HEK293T (cell line): ENCODE measurements around the gene HERC2.
"Not testable (repeated sequence)": the region's sequence is repeated elsewhere in the genome, so short reads cannot be mapped to it uniquely, and the experiment has no call there.

Source experiments
- CTCF ChIA-PET: fragments of 350-600 bp; formaldehyde crosslinking; extraction: SDS; loops from one replicate; lab custom pipeline; 2021; ENCODE audit warnings: antibody characterized with exemption, inconsistent platforms; lab: Yijun Ruan, JAX
- POLR2A ChIA-PET: fragments of 350-600 bp; formaldehyde crosslinking; extraction: SDS; loops from one replicate; lab custom pipeline; 2020; ENCODE audit warnings: antibody characterized with exemption, inconsistent platforms; lab: Yijun Ruan, JAX
- DNase-seq: peaks from one replicate; pipeline ENCODE4 v3.0.0; 2012; ENCODE audit warnings: mixed read lengths; ENCODE audit errors: extremely low spot score
- ARNT ChIP-seq: fragments of 450-650 bp; IDR thresholded peaks from 2 replicates; pipeline ENCODE4 v1.6.1; 2017; ENCODE audit warnings: mild to moderate bottlenecking
- BHLHE40 ChIP-seq: fragments of 450-650 bp; IDR thresholded peaks from 2 replicates; pipeline ENCODE4 v1.6.1; 2016; ENCODE audit warnings: mild to moderate bottlenecking, moderate library complexity, borderline replicate concordance
- CTBP1 ChIP-seq: fragments of 450-650 bp; IDR thresholded peaks from 2 replicates; pipeline ENCODE4 v1.6.1; 2016; ENCODE audit warnings: borderline replicate concordance
- ELF4 ChIP-seq: fragments of 450-650 bp; IDR thresholded peaks from 2 replicates; pipeline ENCODE4 v1.6.1; 2017; ENCODE audit warnings: antibody characterized with exemption
- FOXA1 ChIP-seq: fragments of 450-650 bp; IDR thresholded peaks from 2 replicates; pipeline ENCODE4 v1.6.1; 2016; ENCODE audit warnings: mild to moderate bottlenecking
- FOXK2 ChIP-seq: fragments of 450-650 bp; IDR thresholded peaks from 2 replicates; pipeline ENCODE4 v1.6.1; 2016; ENCODE audit warnings: mild to moderate bottlenecking
- FOXM1 ChIP-seq: fragments of 450-650 bp; IDR thresholded peaks from 2 replicates; pipeline ENCODE4 v1.6.1; 2017; ENCODE audit warnings: mild to moderate bottlenecking, borderline replicate concordance
- HDGF ChIP-seq: fragments of 450-650 bp; IDR thresholded peaks from 2 replicates; pipeline ENCODE4 v1.6.1; 2017; ENCODE audit warnings: antibody characterized with exemption, borderline replicate concordance
- L3MBTL2 ChIP-seq: fragments of 450-650 bp; conservative IDR thresholded peaks from 2 replicates; pipeline ENCODE4 v1.6.1; 2016; ENCODE audit warnings: mild to moderate bottlenecking
- LEF1 ChIP-seq: fragments of 450-650 bp; IDR thresholded peaks from 2 replicates; pipeline ENCODE4 v1.6.1; 2017; ENCODE audit warnings: mild to moderate bottlenecking, borderline replicate concordance
- NFRKB ChIP-seq: fragments of 450-650 bp; IDR thresholded peaks from 2 replicates; pipeline ENCODE4 v1.6.1; 2016; ENCODE audit warnings: mild to moderate bottlenecking, moderate library complexity
- SP1 ChIP-seq: fragments of 450-650 bp; IDR thresholded peaks from 2 replicates; pipeline ENCODE4 v1.6.1; 2017
- SUZ12 ChIP-seq: fragments of 450-650 bp; IDR thresholded peaks from 2 replicates; pipeline ENCODE4 v1.6.1; 2016; ENCODE audit warnings: mild to moderate bottlenecking
- TARDBP ChIP-seq: fragments of 450-650 bp; IDR thresholded peaks from 2 replicates; pipeline ENCODE4 v1.6.1; 2016
- ZNF384 ChIP-seq: fragments of 450-650 bp; IDR thresholded peaks from 2 replicates; pipeline ENCODE4 v1.6.1; 2016
- TF ChIP-seq, protein P1 (sequence below): fragments of 450-650 bp; IDR thresholded peaks from 2 replicates; pipeline ENCODE4 v1.6.1; 2016

The HERC2 gene

DNA sequence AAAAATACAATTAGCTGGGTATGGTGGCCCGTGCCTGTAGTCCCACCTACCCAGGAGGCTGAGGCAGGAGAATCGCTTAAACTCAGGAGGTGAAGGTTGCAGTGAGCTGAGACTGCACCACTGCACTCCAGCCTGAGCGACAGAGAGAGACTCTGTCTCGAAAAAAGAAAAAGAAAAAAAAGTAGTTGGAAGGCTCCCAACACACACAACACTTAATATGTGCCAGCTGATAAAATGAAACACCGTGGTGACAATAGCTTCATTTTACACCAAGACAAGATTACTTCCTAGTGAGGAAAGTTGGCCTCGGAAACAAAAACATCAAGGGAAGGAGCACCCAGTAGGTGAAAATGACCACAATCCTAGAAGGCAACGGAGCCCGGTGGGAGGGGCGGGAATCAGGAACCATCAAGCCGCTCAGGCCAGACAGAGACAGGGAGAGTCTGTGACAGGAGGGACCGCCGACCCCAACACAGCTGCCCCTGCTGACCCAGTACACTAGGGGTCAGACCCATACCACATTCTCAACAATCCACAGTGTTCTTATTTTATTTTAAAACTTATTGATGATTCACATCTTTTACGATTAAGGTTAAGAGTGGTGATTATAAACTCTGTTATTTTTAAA, 168.4 kb downstream of the HERC2 start:
- POLR2A ChIA-PET = no interaction called here
- DNase-seq = no peak
- CTCF ChIA-PET = no interaction called here
- TF ChIP-seq FOXA1 = no peak
- no peak for TF ChIP-seq SP1
- TF ChIP-seq ZNF384 = no peak
- TF ChIP-seq BHLHE40 = no peak
- TF ChIP-seq CTBP1 = no peak
- TF ChIP-seq FOXK2 = no peak
- no peak for TF ChIP-seq L3MBTL2
- no peak for TF ChIP-seq SUZ12
- no peak for TF ChIP-seq HDGF
- no peak for TF ChIP-seq ARNT
- TF ChIP-seq, protein P1, sequence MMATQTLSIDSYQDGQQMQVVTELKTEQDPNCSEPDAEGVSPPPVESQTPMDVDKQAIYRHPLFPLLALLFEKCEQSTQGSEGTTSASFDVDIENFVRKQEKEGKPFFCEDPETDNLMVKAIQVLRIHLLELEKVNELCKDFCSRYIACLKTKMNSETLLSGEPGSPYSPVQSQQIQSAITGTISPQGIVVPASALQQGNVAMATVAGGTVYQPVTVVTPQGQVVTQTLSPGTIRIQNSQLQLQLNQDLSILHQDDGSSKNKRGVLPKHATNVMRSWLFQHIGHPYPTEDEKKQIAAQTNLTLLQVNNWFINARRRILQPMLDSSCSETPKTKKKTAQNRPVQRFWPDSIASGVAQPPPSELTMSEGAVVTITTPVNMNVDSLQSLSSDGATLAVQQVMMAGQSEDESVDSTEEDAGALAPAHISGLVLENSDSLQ = no peak
- no peak for TF ChIP-seq LEF1
- no peak for TF ChIP-seq TARDBP
- TF ChIP-seq NFRKB = no peak
- TF ChIP-seq FOXM1 = no peak
- no peak for TF ChIP-seq ELF4

DNA sequence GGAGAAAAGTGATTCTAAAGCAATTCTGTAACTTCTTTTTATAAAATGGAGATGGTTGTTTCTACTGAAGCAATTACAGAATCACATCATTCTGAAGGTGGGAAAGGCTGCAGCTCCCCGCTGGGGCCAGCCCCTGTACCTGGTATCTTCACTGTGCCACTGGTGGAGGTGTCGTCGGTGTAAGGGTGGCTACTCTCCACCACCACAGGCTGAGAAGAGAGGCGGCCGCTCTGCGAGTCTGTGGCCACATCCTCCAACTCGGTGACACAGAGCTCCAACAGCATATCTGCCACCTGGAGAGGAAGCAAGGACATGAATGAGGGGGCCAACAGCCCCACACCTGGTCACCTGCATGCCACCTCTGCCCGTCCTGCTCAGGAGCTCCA, 169.4 kb downstream of the HERC2 start:
- DNase-seq, CTCF ChIA-PET, POLR2A ChIA-PET: not testable (repeated sequence)

DNA sequence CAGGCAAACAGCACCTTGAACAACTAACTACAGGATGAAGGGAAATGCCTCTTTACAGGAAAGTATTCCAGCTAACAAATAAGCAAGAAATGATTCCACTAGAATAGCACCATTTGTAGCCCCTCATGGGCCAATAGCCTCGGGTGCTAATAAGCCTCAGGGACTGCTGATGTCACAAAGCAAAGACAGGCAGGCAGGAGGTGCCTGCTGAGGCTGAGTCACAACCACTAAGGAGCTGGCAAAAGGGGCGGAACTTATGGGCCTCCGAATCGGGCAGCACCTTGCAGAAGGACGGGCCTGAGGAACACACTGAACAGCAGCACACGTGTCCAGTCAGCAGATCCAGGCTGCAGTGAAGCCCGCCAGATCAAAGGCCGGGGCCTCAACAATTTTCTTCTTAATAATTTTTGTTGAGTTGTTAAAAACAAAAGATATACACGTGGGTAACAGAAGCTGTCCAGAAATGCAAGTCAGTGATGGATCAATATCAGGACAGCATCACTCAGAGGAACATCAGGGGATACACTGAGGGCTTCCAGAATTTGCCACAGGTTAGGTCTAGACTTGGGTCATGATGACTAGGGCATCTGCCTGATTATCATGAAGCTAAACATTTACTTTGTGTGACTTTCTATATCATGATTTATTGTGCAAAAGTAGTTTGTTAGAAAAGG, 170.0 kb downstream of the HERC2 start:
- CTCF ChIA-PET, POLR2A ChIA-PET, DNase-seq: not testable (repeated sequence)

DNA sequence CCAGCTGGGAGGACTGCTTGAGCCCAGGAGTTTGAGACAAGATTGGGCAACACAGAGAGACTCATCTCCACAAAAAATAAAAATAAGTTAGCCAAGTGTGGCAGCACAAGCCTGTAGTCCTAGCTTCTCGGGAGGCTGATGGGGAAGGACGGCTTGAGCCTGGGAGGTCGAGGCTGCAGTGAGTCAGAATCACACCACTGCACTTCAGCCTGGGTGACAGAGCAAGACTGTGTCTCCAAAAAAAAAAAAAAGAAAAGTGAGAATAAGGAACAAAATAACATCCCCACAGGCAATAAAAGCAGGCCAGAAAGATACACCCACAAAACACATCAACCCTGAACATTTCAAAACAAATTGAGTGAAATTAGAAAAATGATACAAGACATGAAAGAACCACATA, 174.2 kb downstream of the HERC2 start:
- TF ChIP-seq BHLHE40 = no peak
- no peak for TF ChIP-seq FOXM1
- TF ChIP-seq HDGF = no peak
- ChIA-PET CTCF (no interaction called here), POLR2A (no interaction called here)
- no peak for DNase-seq

DNA sequence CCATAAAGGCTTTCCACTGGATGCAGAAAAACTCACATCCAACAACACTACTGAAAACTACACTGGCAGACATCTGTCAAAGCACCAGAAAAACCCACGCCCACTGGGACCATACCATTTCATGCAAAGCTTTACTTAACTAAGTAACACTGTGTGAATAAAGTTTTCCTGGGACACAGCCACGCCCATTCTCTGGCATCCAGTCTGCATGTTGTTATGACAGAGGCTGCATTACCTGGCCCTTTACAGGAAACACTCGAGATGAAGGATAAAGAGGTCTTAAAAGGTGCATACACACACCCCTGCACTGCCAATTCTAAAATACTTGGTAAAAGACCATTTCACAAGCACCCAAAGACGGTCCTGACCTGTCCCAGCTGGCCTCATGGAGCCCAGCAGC, 176.6 kb downstream of the HERC2 start:
- CTCF ChIA-PET, DNase-seq, POLR2A ChIA-PET: not testable (repeated sequence)

DNA sequence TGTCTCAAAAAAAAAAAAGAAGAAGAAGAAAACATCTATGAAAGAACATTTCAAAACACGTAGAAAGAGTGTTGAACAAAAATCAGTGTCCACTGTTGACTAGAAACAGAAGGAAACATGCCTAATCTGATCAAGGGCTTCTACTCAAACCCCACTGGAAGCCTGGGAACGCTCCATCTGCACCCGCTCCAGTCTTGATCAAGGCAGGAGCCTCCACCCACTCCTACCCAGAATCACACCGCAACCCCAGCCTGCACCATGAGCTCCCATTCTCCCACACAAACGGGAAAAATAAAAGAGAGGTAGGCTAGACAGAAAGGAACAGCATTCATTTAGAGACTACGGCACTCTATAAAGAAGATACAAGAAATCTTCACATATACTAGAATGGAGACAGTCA, 181.9 kb downstream of the HERC2 start:
- ChIA-PET CTCF (no interaction called here), POLR2A (no interaction called here)
- no peak for DNase-seq
- TF ChIP-seq ARNT (no peak), NFRKB (no peak), ELF4 (no peak), BHLHE40 (no peak), LEF1 (no peak), ZNF384 (no peak), CTBP1 (no peak), FOXK2 (no peak), TARDBP (no peak), SP1 (no peak), L3MBTL2 (no peak), SUZ12 (no peak), HDGF (no peak), FOXM1 (no peak), FOXA1 (no peak)
- TF ChIP-seq, protein P1 = no peak

DNA sequence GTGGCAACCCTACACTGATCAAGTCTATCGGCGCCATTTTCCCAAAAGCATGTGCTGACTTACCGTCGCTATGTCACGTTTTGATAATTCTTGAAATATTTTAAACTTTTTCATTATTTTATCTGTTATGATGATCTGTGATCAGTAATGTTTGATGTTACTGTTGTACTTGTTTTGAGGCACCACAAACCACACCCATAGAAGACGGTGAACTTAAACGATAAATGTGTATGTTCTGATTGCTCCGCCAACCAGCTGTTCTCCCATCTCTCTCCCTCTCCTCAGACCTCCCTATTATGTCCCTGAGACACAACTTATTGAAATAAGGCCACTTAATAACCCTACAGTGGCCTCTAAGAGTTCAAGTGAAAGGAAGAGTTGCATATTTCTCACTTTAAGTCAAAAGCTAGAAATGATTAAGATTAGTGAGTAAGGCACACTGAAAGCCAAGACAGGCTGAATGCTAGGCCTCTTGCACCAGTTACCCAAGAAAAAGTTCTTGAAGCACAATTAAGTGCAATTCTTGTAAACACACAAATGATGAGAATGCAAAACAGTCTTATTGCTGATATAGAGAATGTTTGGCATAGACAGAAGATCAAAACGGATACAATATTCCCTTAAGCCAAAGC, 184.5 kb downstream of the HERC2 start:
- DNase-seq, CTCF ChIA-PET, POLR2A ChIA-PET: not testable (repeated sequence)

DNA sequence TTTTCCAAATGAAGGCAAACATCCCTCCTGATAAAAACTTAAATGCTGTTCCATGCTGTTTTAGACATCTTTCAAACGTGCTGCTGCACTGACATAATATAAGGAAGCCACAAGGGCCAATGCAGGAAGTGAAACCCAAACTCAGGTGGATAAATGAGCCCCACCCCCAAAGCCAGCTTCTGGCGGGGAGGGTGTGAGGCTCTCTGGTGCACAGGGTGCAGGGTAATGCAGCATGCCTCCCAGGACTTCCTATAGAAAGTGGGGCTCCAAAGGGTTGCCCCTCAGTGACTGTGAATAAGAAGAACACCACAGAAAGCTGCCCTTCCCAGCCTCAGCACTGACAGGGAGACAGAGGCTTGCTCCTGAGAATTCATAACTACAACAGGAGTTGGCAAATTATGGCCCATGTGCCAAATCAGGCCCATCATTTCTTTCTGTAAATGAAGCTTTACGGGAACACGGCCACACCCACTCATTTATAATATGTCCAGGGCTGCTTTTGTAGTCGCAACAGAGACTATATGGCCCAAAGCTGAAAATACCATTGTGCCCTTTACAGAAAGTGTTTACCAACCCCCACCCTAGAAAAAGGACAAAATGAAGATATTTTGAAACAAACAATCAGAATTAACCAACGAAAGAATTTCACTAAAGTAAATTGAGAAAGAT, 185.6 kb downstream of the HERC2 start:
- DNase-seq, CTCF ChIA-PET, POLR2A ChIA-PET: not testable (repeated sequence)
